Stomach (tissue), 9 donors: ENCODE results near the gene NUP214. TPM values are rescaled to one million over a fixed set of nuclear protein-coding genes. Genes with fewer than 3 reads are reported as not detected.
"Not testable (repeated sequence)": the region's sequence is repeated elsewhere in the genome, so short reads cannot be mapped to it uniquely, and the experiment has no call there.

Experiments
- DNase-seq, 2 donors: peaks; one replicate each; pipeline versions ENCODE4 v3.0.0 to v3.0.0-alpha.2; 2013 to 2019
- H3K27ac ChIP-seq, 5 donors: fragments of 200-600 bp in 4 of 5; sonication (generic) in 4 of 5; one replicate each; pipeline ENCODE4 v1.5.1; 2013 to 2019; ENCODE audit warnings: mild to moderate bottlenecking in 1 of 5, moderate library complexity in 1 of 5
- H3K27me3 ChIP-seq, 3 donors: fragments of 200-600 bp; sonication (generic); one replicate each; pipeline ENCODE4 v1.5.1; 2017 to 2019; ENCODE audit warnings: mixed run types in 1 of 3
- H3K36me3 ChIP-seq, 4 donors: fragments of 200-600 bp; sonication (generic); 1 replicate in 3 of 4; 2 replicates in 1 of 4; pipeline ENCODE4 v1.5.1; 2016 to 2019
- H3K4me1 ChIP-seq, 4 donors: fragments of 200-600 bp; sonication (generic); one replicate each; pipeline ENCODE4 v1.5.1; 2016 to 2019
- H3K4me3 ChIP-seq, 4 donors: fragments of 200-600 bp; sonication (generic) in 3 of 4; one replicate each; pipeline ENCODE4 v1.5.1; 2016 to 2019; ENCODE audit warnings: mild to moderate bottlenecking in 1 of 4
- H3K9me3 ChIP-seq, 4 donors: fragments of 200-600 bp; sonication (generic); one replicate each; pipeline ENCODE4 v1.5.1; 2016 to 2019
- EP300 ChIP-seq: sonication (generic); formaldehyde crosslinking; IDR thresholded peaks from one replicate; pipeline ENCODE4 v1.6.1; 2017; ENCODE audit warnings: antibody characterized with exemption
- POLR2A ChIP-seq, 4 donors: fragments of 450-650 bp; IDR thresholded peaks; one replicate each; pipeline ENCODE4 v1.6.1; 2016; ENCODE audit warnings: antibody characterized with exemption in 4 of 4, control low read depth in 2 of 4, mild to moderate bottlenecking in 1 of 4, moderate library complexity in 1 of 4
- POLR2AphosphoS5 ChIP-seq, 3 donors: sonication (generic); formaldehyde crosslinking; IDR thresholded peaks; one replicate each; pipeline ENCODE4 v1.6.1; 2016; ENCODE audit warnings: antibody characterized with exemption in 3 of 3
- WGBS, 5 donors: extraction: QIAGEN DNeasy Blood & Tissue Kit in 3 of 5; methylation state at CpG; one replicate each; pipeline versions ENCODE4 v1.1.5 to v1.1.7; 2013 to 2018; 5-methylcytosine and 5-hydroxymethylcytosine counted together
- intact Hi-C: fragments of 100-400 bp; cut with DNase I; formaldehyde crosslinking; loops from one replicate; pipeline ENCODE4 v1.15.1; 2023; ENCODE audit warnings: low total_unique reads
- polyA plus RNA-seq, 3 donors: library from polyadenylated mRNA; stranded (reverse); fragments of 200-250 nt; gene quantifications; one replicate each; pipeline ENCODE4 v1.2.3, GENCODE V29; 2013
- total RNA-seq, 5 donors: library from RNA; depleted of rRNA; stranded (reverse); fragments of >200 nt; gene quantifications; one replicate each; pipeline versions ENCODE4 v1.1.0 to v1.2.3, GENCODE V29; 2014 to 2016
- TF ChIP-seq, protein P1 (sequence below), 7 experiments: fragments of 450-650 bp in 4 of 7; fragments of 200-600 bp in 3 of 7; sonication (generic) in 3 of 7; IDR thresholded peaks; one replicate each; pipeline ENCODE4 v1.5.1; 2016 to 2019; ENCODE audit warnings: antibody characterized with exemption in 7 of 7, control low read depth in 2 of 7, mild to moderate bottlenecking in 1 of 7
- donor health status: healthy with polysubstance abuse.
- donor health status: Bipolar disorder and iron deficiency.
- donor health status: healthy.

NUP214 gene
- total and polyA plus RNA-seq, 8 donors, result 21.7 to 111 (median 35.0) TPM

DNA sequence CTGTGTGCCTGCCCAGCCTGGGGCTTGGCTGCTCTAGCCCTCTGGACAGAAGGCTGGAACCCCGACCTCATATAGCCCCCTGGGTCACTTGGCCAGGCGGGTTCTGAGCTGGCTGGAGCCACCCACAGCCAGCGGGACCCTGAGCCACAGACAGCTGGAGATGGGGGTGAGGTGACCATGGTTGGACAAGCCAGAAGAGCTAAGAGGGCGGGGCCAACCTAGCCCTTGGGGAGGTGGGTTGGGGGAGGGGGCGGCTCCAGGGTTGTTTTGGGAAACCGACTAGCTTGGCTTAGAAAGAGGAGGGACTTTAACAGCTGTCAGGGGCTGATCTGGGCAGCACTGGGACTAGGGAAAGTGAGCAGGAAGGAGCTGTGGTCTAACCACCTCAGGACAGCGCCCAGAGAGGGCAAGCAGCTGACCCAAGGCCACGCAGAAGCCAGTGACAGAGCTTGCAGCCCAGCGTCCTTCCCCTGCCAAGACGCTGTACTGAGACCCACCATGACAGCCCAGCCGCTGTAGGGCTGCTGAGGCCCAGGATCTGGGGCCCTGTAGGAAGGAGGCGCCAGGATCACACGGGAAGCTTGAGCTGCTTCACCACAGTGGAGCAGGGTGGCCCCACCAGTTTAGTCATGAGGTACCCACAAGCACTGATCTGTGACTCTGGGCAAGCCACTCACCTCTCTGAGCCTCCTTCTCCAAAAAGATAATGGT lies 26.8 kb upstream of the NUP214 start:
- no peaks in the 10 kb centered on the region for H3K36me3 ChIP-seq
- intact Hi-C loops, result no loop called here
- no peaks in the 10 kb centered on the region for H3K9me3 ChIP-seq
- H3K27ac ChIP-seq, result no peak overlapping the region
- 73 to 85% (median 84%) methylated on average over 10 to 13 of the region's 13 CpGs for WGBS, 5 donors
- no peak for DNase-seq
- H3K4me3 ChIP-seq, result peak overlapping the region in 1 of 4 donors; percentile 20
- peaks cover 9 to 27% (median 20%) of the 10 kb centered on the region in 4 donors for H3K4me1 ChIP-seq
- H3K27me3 ChIP-seq, result peaks cover 0 to 52% (median 23%) of the 10 kb centered on the region in 3 donors
- TF ChIP-seq POLR2AphosphoS5 (IDR thresholded peaks at IDR 0.05) (no peak), EP300 (no peak), POLR2A (IDR thresholded peaks at IDR 0.05) (no peak)
- TF ChIP-seq, protein P1, sequence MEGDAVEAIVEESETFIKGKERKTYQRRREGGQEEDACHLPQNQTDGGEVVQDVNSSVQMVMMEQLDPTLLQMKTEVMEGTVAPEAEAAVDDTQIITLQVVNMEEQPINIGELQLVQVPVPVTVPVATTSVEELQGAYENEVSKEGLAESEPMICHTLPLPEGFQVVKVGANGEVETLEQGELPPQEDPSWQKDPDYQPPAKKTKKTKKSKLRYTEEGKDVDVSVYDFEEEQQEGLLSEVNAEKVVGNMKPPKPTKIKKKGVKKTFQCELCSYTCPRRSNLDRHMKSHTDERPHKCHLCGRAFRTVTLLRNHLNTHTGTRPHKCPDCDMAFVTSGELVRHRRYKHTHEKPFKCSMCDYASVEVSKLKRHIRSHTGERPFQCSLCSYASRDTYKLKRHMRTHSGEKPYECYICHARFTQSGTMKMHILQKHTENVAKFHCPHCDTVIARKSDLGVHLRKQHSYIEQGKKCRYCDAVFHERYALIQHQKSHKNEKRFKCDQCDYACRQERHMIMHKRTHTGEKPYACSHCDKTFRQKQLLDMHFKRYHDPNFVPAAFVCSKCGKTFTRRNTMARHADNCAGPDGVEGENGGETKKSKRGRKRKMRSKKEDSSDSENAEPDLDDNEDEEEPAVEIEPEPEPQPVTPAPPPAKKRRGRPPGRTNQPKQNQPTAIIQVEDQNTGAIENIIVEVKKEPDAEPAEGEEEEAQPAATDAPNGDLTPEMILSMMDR (IDR thresholded peaks at IDR 0.05), result no peak

DNA sequence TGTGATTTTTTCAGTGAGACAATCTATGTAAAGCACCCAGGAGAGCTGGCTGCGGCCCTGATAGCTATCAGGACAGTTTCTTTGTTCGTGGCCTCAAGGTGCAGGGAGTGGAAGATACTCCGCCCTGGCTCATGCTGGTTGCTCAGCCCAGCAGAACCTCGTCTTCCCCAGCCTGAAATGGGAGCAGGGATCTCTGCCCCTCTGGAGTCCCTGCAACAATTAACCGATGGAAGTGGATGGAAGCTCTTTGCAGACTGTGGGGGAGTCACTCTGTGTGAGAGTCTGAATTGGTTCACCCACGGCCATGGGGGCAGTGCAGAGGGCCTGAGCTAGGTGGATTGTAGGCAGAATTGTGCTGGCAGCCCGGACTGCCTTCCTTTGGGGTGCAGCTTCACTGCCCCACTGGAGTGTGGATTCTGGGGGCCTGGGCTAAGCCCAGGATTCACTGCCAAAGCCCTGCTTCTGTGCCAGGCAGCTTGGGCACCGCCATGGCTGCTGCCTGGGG lies 26.2 kb upstream of the NUP214 start:
- H3K36me3 ChIP-seq, result no peaks in the 10 kb centered on the region
- WGBS, 5 donors, result 82 to 92% (median 88%) methylated on average over 4 to 8 of the region's 8 CpGs
- H3K27me3 ChIP-seq, result peaks cover 0 to 46% (median 23%) of the 10 kb centered on the region in 3 donors
- intact Hi-C loops, result no loop called here
- peaks cover 9 to 27% (median 20%) of the 10 kb centered on the region in 4 donors for H3K4me1 ChIP-seq
- DNase-seq, result no peak
- H3K4me3 ChIP-seq, result no peak overlapping the region
- no peak overlapping the region for H3K27ac ChIP-seq
- TF ChIP-seq EP300 (no peak), POLR2AphosphoS5 (IDR thresholded peaks at IDR 0.05) (no peak), POLR2A (IDR thresholded peaks at IDR 0.05) (no peak)
- TF ChIP-seq, protein P1 (IDR thresholded peaks at IDR 0.05), result no peak
- H3K9me3 ChIP-seq, result no peaks in the 10 kb centered on the region

DNA sequence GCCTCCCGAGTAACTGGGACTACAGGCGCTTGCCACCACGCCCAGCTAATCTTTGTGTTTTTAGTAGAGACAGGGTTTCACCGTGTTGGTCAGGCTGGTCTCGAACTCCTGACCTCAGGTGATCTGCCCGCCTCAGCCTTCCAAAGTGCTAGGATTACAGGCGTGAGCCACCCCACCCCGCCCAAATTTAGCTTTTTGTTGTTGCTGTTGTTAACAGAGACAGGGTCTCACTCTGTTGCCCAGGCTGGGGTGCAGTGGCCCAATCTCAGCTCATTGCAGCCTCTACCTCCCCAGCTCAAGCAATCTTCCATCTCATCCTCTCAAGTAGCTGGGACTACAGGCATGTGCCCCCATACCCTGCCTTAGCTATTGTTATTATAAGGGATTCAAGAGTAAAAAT lies 25.5 kb upstream of the NUP214 start:
- Histone ChIP-seq H3K4me1 (peaks cover 9 to 27% (median 20%) of the 10 kb centered on the region in 4 donors), H3K27me3 (peaks cover 0 to 39% (median 22%) of the 10 kb centered on the region in 3 donors)
- H3K9me3 ChIP-seq, H3K4me3 ChIP-seq, H3K36me3 ChIP-seq, intact Hi-C loops, DNase-seq, H3K27ac ChIP-seq: not testable (repeated sequence)
- WGBS, 5 donors, result 82 to 93% (median 87%) methylated on average over 8 of the region's 8 CpGs

DNA sequence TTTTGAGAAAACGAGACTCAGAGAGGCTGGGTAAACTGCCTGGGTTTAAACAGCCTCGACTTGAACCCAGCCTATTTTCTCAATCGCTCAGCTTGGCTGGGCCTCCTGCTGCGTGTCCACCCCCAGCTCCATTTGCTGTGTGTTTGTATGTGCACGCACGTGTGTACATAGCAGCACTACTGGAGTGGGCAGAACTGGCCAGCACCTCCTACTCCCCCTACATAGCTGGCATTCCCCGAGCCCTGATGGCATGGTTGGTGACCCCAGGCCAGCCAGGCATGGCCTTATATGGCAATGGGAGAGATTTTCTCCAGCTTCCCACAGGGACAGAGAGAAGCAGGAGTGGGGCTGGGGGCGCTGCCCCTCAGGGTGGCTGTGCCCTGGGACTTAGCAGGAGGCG lies 24.9 kb upstream of the NUP214 start:
- intact Hi-C loops, result no loop called here
- no peaks in the 10 kb centered on the region for H3K36me3 ChIP-seq
- H3K27ac ChIP-seq, result no peak overlapping the region
- DNase-seq, result no peak
- H3K27me3 ChIP-seq, result peaks cover 0 to 33% (median 17%) of the 10 kb centered on the region in 3 donors
- H3K4me1 ChIP-seq, result peaks cover 9 to 25% (median 19%) of the 10 kb centered on the region in 4 donors
- 80 to 92% (median 88%) methylated on average over 9 of the region's 9 CpGs for WGBS, 5 donors
- H3K4me3 ChIP-seq, result no peak overlapping the region
- H3K9me3 ChIP-seq, result no peaks in the 10 kb centered on the region
- TF ChIP-seq EP300 (no peak), POLR2AphosphoS5 (IDR thresholded peaks at IDR 0.05) (no peak), POLR2A (IDR thresholded peaks at IDR 0.05) (no peak)
- TF ChIP-seq, protein P1 (IDR thresholded peaks at IDR 0.05), result no peak
